Erythroblast (primary cell): ENCODE data around the gene CPHXL2.

Source experiments
- GATA1 ChIP-seq: IDR thresholded peaks from 2 replicates; pipeline ENCODE4 v1.6.1; 2011; ENCODE audit warnings: low read depth, mild to moderate bottlenecking, control low read depth, low read length, moderate library complexity
- POLR2A ChIP-seq: IDR thresholded peaks from 2 replicates; pipeline ENCODE4 v1.6.1; 2011; ENCODE audit warnings: mild to moderate bottlenecking, low read length

- no peak for TF ChIP-seq POLR2A
- no peak for TF ChIP-seq GATA1
These were observed 59.7 kb downstream of the CPHXL2 start for GRCh38 chr16:75617121-75617520.
